ENCODE data around the gene PRKAR2B. TPM values are rescaled to one million over a fixed set of nuclear protein-coding genes. Genes with fewer than 3 reads are reported as not detected.
"Not testable (repeated sequence)": the region's sequence is repeated elsewhere in the genome, so short reads cannot be mapped to it uniquely, and the experiment has no call there.

PRKAR2B gene
- total RNA-seq, 3 donors from 2014 or later (not counting 1 experiment from before 2014, with no cell fraction given), result 2.1 to 14.3 (median 4.0) TPM

GRCh38 chr7:107130487-107131220, 86.1 kb downstream of the PRKAR2B start:
- H3K9me3 Mint-ChIP-seq, result no peaks in the 10 kb centered on the region
- H3K4me1 ChIP-seq (ENCODE audit: control insufficient read depth, insufficient read depth, low read length), result peaks cover 13% of the 10 kb centered on the region
- intact Hi-C loops (cut with micrococcal nuclease), result no loop called here
- H3K27me3 ChIP-seq (ENCODE audit: control insufficient read depth, insufficient read depth, low read length), result no peaks in the 10 kb centered on the region
- 87% methylated on average over 4 of the region's 6 CpGs for WGBS (ENCODE audit: insufficient coverage)
- no peak overlapping the region for H3K27ac Mint-ChIP-seq
- H3K4me3 ChIP-seq (ENCODE audit: low read length), result no peak overlapping the region
- H3K36me3 ChIP-seq (ENCODE audit: control insufficient read depth, insufficient read depth, low read length), result no peaks in the 10 kb centered on the region
- no peak for ATAC-seq
- no peaks in the 10 kb centered on the region for H3K36me3 Mint-ChIP-seq
- DNase-seq, result no peak
- H3K9me3 ChIP-seq (ENCODE audit: control insufficient read depth, insufficient read depth, low read length), result no peaks in the 10 kb centered on the region
- no peak overlapping the region for H3K4me3 Mint-ChIP-seq
- no peak overlapping the region for H3K27ac ChIP-seq (ENCODE audit: low read length)
- peaks cover 14% of the 10 kb centered on the region in 2 donors for H3K4me1 Mint-ChIP-seq
- peaks cover 0 to 3% of the 10 kb centered on the region in 2 donors for H3K27me3 Mint-ChIP-seq (ENCODE audit: low read depth in 2 of 2)
- TF ChIP-seq CTCF (IDR thresholded peaks at IDR 0.05), result no peak

DNA sequence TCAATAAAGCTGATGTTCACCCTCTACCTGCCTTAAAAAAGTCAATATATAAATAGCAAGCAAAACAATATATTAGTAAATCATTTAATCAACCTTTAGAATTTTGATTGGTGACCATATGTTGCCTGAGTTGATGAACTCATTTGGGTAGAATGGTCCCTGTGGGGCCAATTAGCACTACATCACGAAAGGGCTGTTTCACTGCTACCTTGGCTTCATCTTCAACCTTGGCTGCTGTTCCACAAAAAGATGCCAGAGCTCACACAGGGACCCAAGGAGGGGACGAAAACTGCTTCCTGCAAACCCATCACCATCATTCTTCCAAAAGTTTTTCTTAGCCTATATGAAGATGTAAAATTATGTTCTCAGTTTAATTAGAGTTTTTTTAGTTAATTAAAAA, 88.9 kb downstream of the PRKAR2B start:
- WGBS (ENCODE audit: insufficient coverage), result 89% methylated on average over 1 of the region's 2 CpGs

GRCh38 chr7:107138696-107139420, 94.4 kb downstream of the PRKAR2B start:
- no peaks in the 10 kb centered on the region for H3K36me3 Mint-ChIP-seq
- ATAC-seq (no peak), DNase-seq (no peak)
- Histone ChIP-seq H3K9me3 (ENCODE audit: control insufficient read depth, insufficient read depth, low read length) (no peaks in the 10 kb centered on the region), H3K36me3 (ENCODE audit: control insufficient read depth, insufficient read depth, low read length) (no peaks in the 10 kb centered on the region), H3K27ac (ENCODE audit: low read length) (no peak overlapping the region), H3K4me1 (ENCODE audit: control insufficient read depth, insufficient read depth, low read length) (no peaks in the 10 kb centered on the region), H3K27me3 (ENCODE audit: control insufficient read depth, insufficient read depth, low read length) (no peaks in the 10 kb centered on the region), H3K4me3 (ENCODE audit: low read length) (no peak overlapping the region)
- no peak overlapping the region for H3K4me3 Mint-ChIP-seq
- no peak overlapping the region for H3K27ac Mint-ChIP-seq
- WGBS (ENCODE audit: insufficient coverage), result 93% methylated on average over 7 of the region's 7 CpGs
- H3K4me1 Mint-ChIP-seq, result no peaks in the 10 kb centered on the region
- TF ChIP-seq CTCF (IDR thresholded peaks at IDR 0.05), result no peak
- H3K27me3 Mint-ChIP-seq (ENCODE audit: low read depth in 2 of 2), result peaks cover 2 to 6% of the 10 kb centered on the region in 2 donors
- intact Hi-C loops (cut with micrococcal nuclease), result no loop called here
- H3K9me3 Mint-ChIP-seq, result no peaks in the 10 kb centered on the region

More for the DNA sequence above, 88.9 kb downstream of the PRKAR2B start:
- H3K27me3 Mint-ChIP-seq (ENCODE audit: low read depth in 2 of 2), result peaks cover 0 to 3% of the 10 kb centered on the region in 2 donors
- no peaks in the 10 kb centered on the region for H3K36me3 Mint-ChIP-seq
- DNase-seq (no peak), ATAC-seq (no peak)
- H3K4me3 ChIP-seq (ENCODE audit: low read length), result no peak overlapping the region
- H3K4me1 Mint-ChIP-seq, result no peaks in the 10 kb centered on the region
- no peaks in the 10 kb centered on the region for H3K9me3 Mint-ChIP-seq
- intact Hi-C loops (cut with micrococcal nuclease), result no loop called here
- H3K27ac Mint-ChIP-seq, result no peak overlapping the region
- H3K4me3 Mint-ChIP-seq, result no peak overlapping the region
- H3K27ac ChIP-seq (ENCODE audit: low read length), result no peak overlapping the region
- H3K4me1 ChIP-seq (ENCODE audit: control insufficient read depth, insufficient read depth, low read length), result no peaks in the 10 kb centered on the region
- H3K36me3 ChIP-seq (ENCODE audit: control insufficient read depth, insufficient read depth, low read length), result no peaks in the 10 kb centered on the region
- no peaks in the 10 kb centered on the region for H3K9me3 ChIP-seq (ENCODE audit: control insufficient read depth, insufficient read depth, low read length)
- no peaks in the 10 kb centered on the region for H3K27me3 ChIP-seq (ENCODE audit: control insufficient read depth, insufficient read depth, low read length)
- TF ChIP-seq CTCF (IDR thresholded peaks at IDR 0.05), result no peak

- H3K4me1 Mint-ChIP-seq; H3K9me3 ChIP-seq (ENCODE audit: control insufficient read depth, insufficient read depth, low read length); H3K27ac ChIP-seq (ENCODE audit: low read length); DNase-seq; H3K27me3 Mint-ChIP-seq (ENCODE audit: low read depth in 2 of 2); H3K4me3 ChIP-seq (ENCODE audit: low read length); H3K4me3 Mint-ChIP-seq; ATAC-seq; H3K9me3 Mint-ChIP-seq; H3K36me3 ChIP-seq (ENCODE audit: control insufficient read depth, insufficient read depth, low read length); H3K36me3 Mint-ChIP-seq; H3K4me1 ChIP-seq (ENCODE audit: control insufficient read depth, insufficient read depth, low read length); intact Hi-C loops (cut with micrococcal nuclease); H3K27ac Mint-ChIP-seq; H3K27me3 ChIP-seq (ENCODE audit: control insufficient read depth, insufficient read depth, low read length): not testable (repeated sequence)
- WGBS (ENCODE audit: insufficient coverage), result 92% methylated on average over 4 of the region's 5 CpGs
These were observed 99.4 kb downstream of the PRKAR2B start for GRCh38 chr7:107143875-107144274.
